GM23248 (cell line): Measurements from ENCODE around the gene CAB39. TPM values are rescaled to one million over a fixed set of nuclear protein-coding genes. Genes with fewer than 3 reads are reported as not detected.
A peak's percentile ranks its signal among the peaks of the same experiment; 100 is the strongest.

ENCODE experiments used
- DNase-seq: peaks from one replicate; pipeline ENCODE4 v3.0.0-alpha.2; 2015
- H2AFZ ChIP-seq: fragments of 200-600 bp; sonication (generic); 2 replicates; pipeline ENCODE4 v1.6.1; 2016; ENCODE audit warnings: antibody characterized with exemption
- H3F3A ChIP-seq: fragments of 200-600 bp; sonication (generic); 2 replicates; pipeline ENCODE4 v1.6.1; 2016; ENCODE audit warnings: mild to moderate bottlenecking, antibody characterized with exemption, mixed run types; ENCODE audit not compliant: insufficient read depth
- H3K27ac ChIP-seq: fragments of 200-600 bp; sonication (generic); 2 replicates; pipeline ENCODE4 v1.5.1; 2016; ENCODE audit warnings: mild to moderate bottlenecking
- H3K27me3 ChIP-seq: fragments of 200-600 bp; sonication (generic); replicated peaks from 2 replicates; pipeline ENCODE4 v1.6.1; 2016; ENCODE audit warnings: mild to moderate bottlenecking; ENCODE audit not compliant: insufficient read depth
- H3K36me3 ChIP-seq: fragments of 200-600 bp; sonication (generic); 2 replicates; pipeline ENCODE4 v1.6.1; 2016; ENCODE audit warnings: low read depth, mild to moderate bottlenecking
- H3K4me1 ChIP-seq: fragments of 200-600 bp; sonication (generic); 2 replicates; pipeline ENCODE4 v1.6.1; 2016; ENCODE audit warnings: mild to moderate bottlenecking; ENCODE audit not compliant: insufficient read depth
- H3K4me2 ChIP-seq: fragments of 200-600 bp; sonication (generic); one replicate; pipeline ENCODE4 v1.6.1; 2016; ENCODE audit warnings: mild to moderate bottlenecking; ENCODE audit not compliant: unreplicated experiment
- H3K4me3 ChIP-seq: fragments of 200-600 bp; sonication (generic); 2 replicates; pipeline ENCODE4 v1.5.1; 2016; ENCODE audit warnings: mild to moderate bottlenecking
- H3K79me2 ChIP-seq: fragments of 200-600 bp; sonication (generic); 2 replicates; pipeline ENCODE4 v1.6.1; 2016; ENCODE audit warnings: mild to moderate bottlenecking; ENCODE audit not compliant: insufficient read depth
- H3K9ac ChIP-seq: fragments of 200-600 bp; sonication (generic); 2 replicates; pipeline ENCODE4 v1.6.1; 2016; ENCODE audit warnings: mild to moderate bottlenecking
- H3K9me2 ChIP-seq: fragments of 200-600 bp; sonication (generic); 2 replicates; pipeline ENCODE4 v1.6.1; 2016; ENCODE audit warnings: mixed run types, mild to moderate bottlenecking, moderate library complexity; ENCODE audit not compliant: insufficient read depth
- H3K9me3 ChIP-seq: fragments of 200-600 bp; sonication (generic); one replicate; pipeline ENCODE4 v1.6.1; 2017; ENCODE audit warnings: low read depth
- H4K20me1 ChIP-seq: fragments of 200-600 bp; sonication (generic); 2 replicates; pipeline ENCODE4 v1.6.0; 2016; ENCODE audit not compliant: insufficient read depth
- EZH2 ChIP-seq: fragments of 200-600 bp; sonication (generic); IDR thresholded peaks from 2 replicates; pipeline ENCODE4 v1.6.1; 2018; ENCODE audit warnings: antibody characterized with exemption, mild to moderate bottlenecking; ENCODE audit not compliant: insufficient read depth, poor library complexity, severe bottlenecking
- EZH2phosphoT487 ChIP-seq: fragments of 200-600 bp; sonication (generic); IDR thresholded peaks from 2 replicates; pipeline ENCODE4 v1.6.1; 2018; ENCODE audit warnings: antibody characterized with exemption, moderate library complexity, mild to moderate bottlenecking, low read depth; ENCODE audit not compliant: insufficient read depth
- WGBS, 2 experiments: methylation state at CpG; one replicate each; pipeline ENCODE4 v1.1.6; 2015 to 2017; ENCODE audit warnings: low lambda C conversion rate in 2 of 2, low coverage in 1 of 2; ENCODE audit errors: missing lambda C conversion rate in 2 of 2; 5-methylcytosine and 5-hydroxymethylcytosine counted together
- in situ Hi-C: fragments of 300-500 bp; cut with MboI; formaldehyde crosslinking; loops from 2 replicates; pipeline ENCODE4 v1.15.0; 2020
- polyA plus RNA-seq: library from polyadenylated mRNA; unstranded; fragments of >200 nt; fragmentation: Nextera tagmentation; extraction: Ambion mirVana; gene quantifications from 2 replicates; pipeline ENCODE4 v1.2.1, GENCODE V29; 2016
- total RNA-seq: library from RNA; depleted of rRNA; stranded (reverse); fragments of >200 nt; shearing (Covaris generic); gene quantifications from 2 replicates; pipeline ENCODE4 v1.2.3, GENCODE V29; 2014

Gene CAB39
- total and polyA plus RNA-seq, 2 experiments from 2014 or later: 22.7 to 52.1 TPM

DNA sequence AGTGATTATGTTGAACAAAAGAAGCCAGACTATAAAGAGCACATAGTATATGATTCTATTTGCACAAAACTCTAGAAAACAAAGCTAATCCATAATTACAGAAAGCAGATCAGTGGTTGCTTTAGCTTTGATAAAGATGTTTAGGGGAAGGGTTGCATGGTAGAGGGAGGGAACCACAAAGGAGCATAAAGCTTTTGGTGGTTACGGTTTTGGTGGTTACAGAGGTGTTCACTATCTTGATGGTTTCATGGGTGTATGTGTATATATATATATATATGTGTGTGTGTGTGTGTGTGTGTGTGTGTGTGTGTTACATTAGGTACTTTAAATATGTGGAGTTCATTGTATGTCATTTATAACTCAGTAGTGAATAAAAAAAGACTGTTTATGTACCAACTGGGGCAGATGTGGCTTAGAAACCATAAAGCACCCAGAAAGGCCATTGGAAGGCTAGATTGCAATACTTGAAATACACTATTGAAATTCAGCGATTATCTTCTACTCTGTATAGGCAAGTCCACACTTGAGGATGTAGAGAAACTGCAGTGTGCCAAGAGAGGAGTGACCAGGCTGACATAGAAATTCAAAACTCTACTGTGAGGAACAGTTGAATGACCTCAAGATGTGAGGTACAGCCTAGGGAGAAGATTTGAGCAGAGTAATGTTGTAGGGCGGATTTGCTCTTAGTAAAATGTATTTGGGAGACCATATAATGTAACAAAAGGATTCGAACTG lies 60.6 kb downstream of the CAB39 start:
- H4K20me1 ChIP-seq: no peaks in the 10 kb centered on the region
- in situ Hi-C loops: no loop called here
- H3K4me3 ChIP-seq: no peak overlapping the region
- H3K36me3 ChIP-seq: peaks cover 11% of the 10 kb centered on the region; the same call in 1 of the 2 replicates
- H2AFZ ChIP-seq: no peak overlapping the region
- no peaks in the 10 kb centered on the region for H3K9me2 ChIP-seq
- no peaks in the 10 kb centered on the region for H3K9me3 ChIP-seq
- H3K9ac ChIP-seq: no peak overlapping the region
- peaks cover 33% of the 10 kb centered on the region for H3F3A ChIP-seq
- H3K4me2 ChIP-seq: no peak overlapping the region
- peaks cover 94% of the 10 kb centered on the region for H3K79me2 ChIP-seq
- WGBS, 2 experiments: 94 to 97% methylated on average over 4 of the region's 4 CpGs
- peak overlapping the region; percentile 97 for H3K27ac ChIP-seq
- peaks cover 39% of the 10 kb centered on the region for H3K4me1 ChIP-seq
- TF ChIP-seq EZH2 (no peak), EZH2phosphoT487 (no peak)
- no peak for DNase-seq
- no peaks in the 10 kb centered on the region for H3K27me3 ChIP-seq

GRCh38 chr2:230774348-230774951 lies 61.8 kb downstream of the CAB39 start:
- Histone ChIP-seq H3K4me1 (peaks cover 52% of the 10 kb centered on the region), H3K9ac (peak overlapping the region; percentile 73), H3K27ac (peak overlapping the region; percentile 97), H3F3A (peaks cover 36% of the 10 kb centered on the region), H2AFZ (no peak overlapping the region), H3K4me3 (peak overlapping the region; percentile 45), H4K20me1 (no peaks in the 10 kb centered on the region), H3K4me2 (peak overlapping the region; percentile 63), H3K36me3 (peaks cover 7% of the 10 kb centered on the region; the same call in 1 of the 2 replicates), H3K9me2 (no peaks in the 10 kb centered on the region), H3K79me2 (peaks cover 94% of the 10 kb centered on the region), H3K27me3 (no peaks in the 10 kb centered on the region), H3K9me3 (no peaks in the 10 kb centered on the region)
- DNase-seq: peak; percentile 93
- 33 to 38% methylated on average over 4 of the region's 4 CpGs for WGBS, 2 experiments
- TF ChIP-seq EZH2: no peak
- TF ChIP-seq EZH2phosphoT487: no peak
- in situ Hi-C loops: no loop called here

DNA sequence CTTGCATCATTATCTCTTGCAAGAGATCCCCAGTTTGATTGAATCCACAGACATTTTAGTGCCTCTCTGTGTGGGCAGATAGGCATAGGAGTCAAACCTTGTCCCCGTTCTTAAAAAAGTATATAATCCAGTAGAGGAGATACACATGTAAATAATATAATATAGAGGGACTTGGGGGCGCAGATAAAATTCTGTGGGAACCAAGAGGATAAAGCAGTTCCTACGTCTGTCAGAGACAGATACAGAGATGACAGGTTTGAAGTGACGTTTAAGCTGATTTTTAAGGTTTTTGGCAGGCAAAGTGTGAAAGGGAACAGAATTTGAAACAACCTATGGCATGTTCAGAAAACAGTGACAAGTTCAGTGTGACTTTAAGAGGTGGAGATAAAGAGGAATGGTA lies 63.1 kb downstream of the CAB39 start:
- H3K4me1 ChIP-seq: peaks cover 56% of the 10 kb centered on the region
- H3F3A ChIP-seq: peaks cover 36% of the 10 kb centered on the region
- H3K9me2 ChIP-seq: no peaks in the 10 kb centered on the region
- H3K27ac ChIP-seq: peak overlapping the region; percentile 97; the same call in 1 of the 2 replicates
- no peak for TF ChIP-seq EZH2
- no peak for TF ChIP-seq EZH2phosphoT487
- no peaks in the 10 kb centered on the region for H4K20me1 ChIP-seq
- no peaks in the 10 kb centered on the region for H3K9me3 ChIP-seq
- H2AFZ ChIP-seq: no peak overlapping the region
- peaks cover 94% of the 10 kb centered on the region for H3K79me2 ChIP-seq
- DNase-seq: no peak
- in situ Hi-C loops: no loop called here
- no peaks in the 10 kb centered on the region for H3K27me3 ChIP-seq
- no peak overlapping the region for H3K4me3 ChIP-seq
- WGBS, 2 experiments: 89 to 90% methylated on average over 4 of the region's 4 CpGs
- H3K4me2 ChIP-seq: no peak overlapping the region
- no peak overlapping the region for H3K9ac ChIP-seq
- H3K36me3 ChIP-seq: peaks cover 7% of the 10 kb centered on the region; the same call in 1 of the 2 replicates

- no peaks in the 10 kb centered on the region for H3K27me3 ChIP-seq
- no peaks in the 10 kb centered on the region; the same call in 1 of the 2 replicates for H3K36me3 ChIP-seq
- H3F3A ChIP-seq: peaks cover 31% of the 10 kb centered on the region
- H3K79me2 ChIP-seq: peaks cover 94% of the 10 kb centered on the region
- H4K20me1 ChIP-seq: no peaks in the 10 kb centered on the region
- H2AFZ ChIP-seq: no peak overlapping the region
- peak overlapping the region; percentile 29; the same call in 1 of the 2 replicates for H3K9ac ChIP-seq
- no peaks in the 10 kb centered on the region for H3K9me3 ChIP-seq
- 90 to 95% methylated on average over 3 of the region's 3 CpGs for WGBS, 2 experiments
- in situ Hi-C loops: no loop called here
- peaks cover 70% of the 10 kb centered on the region for H3K4me1 ChIP-seq
- TF ChIP-seq EZH2 (no peak), EZH2phosphoT487 (no peak)
- H3K27ac ChIP-seq: peak overlapping the region; percentile 63
- peak; percentile 55 for DNase-seq
- 0 out of 2 replicates have a peak overlapping the region, but pooled peaks have one; percentile 3 for H3K4me3 ChIP-seq
- no peaks in the 10 kb centered on the region for H3K9me2 ChIP-seq
- H3K4me2 ChIP-seq: peak overlapping the region; percentile 51
Observed at GRCh38 chr2:230777721-230778120, 65.1 kb downstream of the CAB39 start.
